ENCODE results near the gene ZFYVE28. TPM values are rescaled to one million over a fixed set of nuclear protein-coding genes. Genes with fewer than 3 reads are reported as not detected.
"Not testable (repeated sequence)": the region's sequence is repeated elsewhere in the genome, so short reads cannot be mapped to it uniquely, and the experiment has no call there.

Gene ZFYVE28
- total RNA-seq, 4 donors from 2014 or later = 8.9 to 19.1 (median 16.4) TPM

DNA sequence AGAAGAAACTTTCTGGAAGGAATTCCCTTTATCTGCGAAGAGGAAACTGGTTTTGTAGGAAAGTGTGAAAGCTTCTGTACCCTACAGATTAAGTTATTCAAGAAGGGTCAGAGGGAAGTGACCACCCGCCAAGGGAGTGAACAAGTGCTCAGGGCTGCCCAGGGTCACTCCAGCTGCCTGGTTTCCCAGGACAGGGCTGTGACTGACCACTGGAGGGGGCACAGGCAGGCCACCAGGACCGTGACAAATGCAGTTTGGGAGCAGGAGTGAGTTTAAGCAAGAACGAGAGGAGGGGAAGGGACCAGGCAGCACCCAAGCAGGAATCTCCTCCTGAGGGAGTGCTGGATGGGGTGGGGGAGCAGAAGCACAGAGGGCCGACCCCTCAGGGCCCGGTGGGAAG is 34.2 kb downstream of the ZFYVE28 start:
- no peaks in the 10 kb centered on the region for H3K9me3 ChIP-seq
- TF ChIP-seq, protein P1, sequence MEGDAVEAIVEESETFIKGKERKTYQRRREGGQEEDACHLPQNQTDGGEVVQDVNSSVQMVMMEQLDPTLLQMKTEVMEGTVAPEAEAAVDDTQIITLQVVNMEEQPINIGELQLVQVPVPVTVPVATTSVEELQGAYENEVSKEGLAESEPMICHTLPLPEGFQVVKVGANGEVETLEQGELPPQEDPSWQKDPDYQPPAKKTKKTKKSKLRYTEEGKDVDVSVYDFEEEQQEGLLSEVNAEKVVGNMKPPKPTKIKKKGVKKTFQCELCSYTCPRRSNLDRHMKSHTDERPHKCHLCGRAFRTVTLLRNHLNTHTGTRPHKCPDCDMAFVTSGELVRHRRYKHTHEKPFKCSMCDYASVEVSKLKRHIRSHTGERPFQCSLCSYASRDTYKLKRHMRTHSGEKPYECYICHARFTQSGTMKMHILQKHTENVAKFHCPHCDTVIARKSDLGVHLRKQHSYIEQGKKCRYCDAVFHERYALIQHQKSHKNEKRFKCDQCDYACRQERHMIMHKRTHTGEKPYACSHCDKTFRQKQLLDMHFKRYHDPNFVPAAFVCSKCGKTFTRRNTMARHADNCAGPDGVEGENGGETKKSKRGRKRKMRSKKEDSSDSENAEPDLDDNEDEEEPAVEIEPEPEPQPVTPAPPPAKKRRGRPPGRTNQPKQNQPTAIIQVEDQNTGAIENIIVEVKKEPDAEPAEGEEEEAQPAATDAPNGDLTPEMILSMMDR (IDR thresholded peaks at IDR 0.05) = no peak
- TF ChIP-seq POLR2A (IDR thresholded peaks at IDR 0.05) = no peak
- H3K27me3 ChIP-seq = no peaks in the 10 kb centered on the region
- intact Hi-C loops (cut with DNase I) = no loop called here
- H3K4me1 ChIP-seq = no peaks in the 10 kb centered on the region
- no peaks in the 10 kb centered on the region for H3K36me3 ChIP-seq
- H3K4me3 ChIP-seq (replicated peaks in 1 of 3) = no peak overlapping the region
- H3K27ac ChIP-seq = no peak overlapping the region
- 83 to 84% methylated on average over 6 of the region's 6 CpGs for WGBS, 2 donors
- DNase-seq = no peak

DNA sequence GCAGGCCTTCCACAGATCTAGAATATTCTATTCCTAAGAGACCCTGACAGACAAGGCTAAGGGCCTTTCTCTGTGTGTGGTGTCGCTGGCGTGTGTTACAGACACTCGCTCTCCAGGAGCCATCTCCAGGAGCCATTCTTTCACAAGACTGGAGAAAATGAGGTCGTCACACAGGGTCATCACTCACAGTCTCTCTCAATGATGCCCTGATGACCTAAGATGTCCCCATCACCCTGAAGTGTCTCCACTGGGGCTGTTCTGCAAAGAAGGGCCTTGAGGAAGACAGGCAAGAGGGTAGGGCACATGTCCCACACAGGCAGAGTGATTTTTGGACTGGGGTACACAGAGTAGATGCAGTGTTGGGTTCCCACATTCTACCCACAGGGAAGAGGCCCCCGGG is 34.7 kb downstream of the ZFYVE28 start:
- intact Hi-C loops (cut with DNase I) = no loop called here
- Histone ChIP-seq H3K4me1 (no peaks in the 10 kb centered on the region), H3K27me3 (no peaks in the 10 kb centered on the region), H3K9me3 (no peaks in the 10 kb centered on the region), H3K4me3 (replicated peaks in 1 of 3) (no peak overlapping the region), H3K36me3 (no peaks in the 10 kb centered on the region), H3K27ac (no peak overlapping the region)
- DNase-seq = no peak
- no peak for TF ChIP-seq POLR2A (IDR thresholded peaks at IDR 0.05)
- TF ChIP-seq, protein P1 (IDR thresholded peaks at IDR 0.05) = no peak
- WGBS, 2 donors = 93% methylated on average over 5 of the region's 5 CpGs

DNA sequence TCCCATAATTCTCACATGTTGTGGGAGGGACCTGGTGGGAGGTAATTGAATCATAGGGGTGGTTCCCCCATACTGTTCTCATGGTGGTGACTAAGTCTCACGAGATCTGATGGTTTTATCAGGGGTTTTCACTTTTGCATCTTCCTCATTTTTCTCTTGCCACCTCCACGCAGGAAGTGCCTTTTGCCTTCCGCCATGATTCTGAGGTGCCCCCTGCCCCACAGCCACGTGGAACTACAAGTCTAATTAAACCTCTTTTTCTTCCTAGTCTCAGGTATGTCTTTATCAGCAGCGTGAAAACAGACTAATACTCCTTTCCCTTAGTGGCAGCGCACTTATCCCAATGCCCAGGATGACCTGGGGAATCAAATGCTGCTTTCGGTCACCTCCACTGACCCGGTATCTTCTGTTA is 35.2 kb downstream of the ZFYVE28 start:
- H3K27ac ChIP-seq; H3K36me3 ChIP-seq; intact Hi-C loops (cut with DNase I); H3K9me3 ChIP-seq; DNase-seq; H3K4me3 ChIP-seq (replicated peaks in 1 of 3); H3K27me3 ChIP-seq; H3K4me1 ChIP-seq: not testable (repeated sequence)
- 88 to 89% methylated on average over 8 of the region's 8 CpGs for WGBS, 2 donors

DNA sequence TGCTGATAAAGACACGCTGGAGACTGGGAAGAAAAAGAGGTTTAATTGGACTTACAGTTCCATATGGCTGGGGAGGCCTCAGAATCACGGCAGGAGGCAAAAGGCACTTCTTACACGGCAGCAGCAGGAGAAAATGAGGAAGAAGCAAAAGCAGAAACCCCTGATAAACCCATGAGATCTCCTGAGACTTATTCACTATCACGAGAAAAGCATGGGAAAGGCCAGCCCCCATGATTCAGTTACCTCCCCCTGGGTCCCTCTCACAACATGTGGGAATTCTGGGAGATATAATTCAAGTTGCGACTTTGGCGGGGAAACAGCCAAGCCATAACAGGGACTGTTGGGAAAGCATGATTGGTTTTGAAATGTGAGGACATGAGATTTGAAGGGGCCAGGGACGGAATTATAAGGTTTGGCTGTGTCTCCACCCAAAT is 35.7 kb downstream of the ZFYVE28 start:
- H3K4me1 ChIP-seq; H3K36me3 ChIP-seq; DNase-seq; H3K4me3 ChIP-seq (replicated peaks in 1 of 3); H3K9me3 ChIP-seq; H3K27ac ChIP-seq; intact Hi-C loops (cut with DNase I); H3K27me3 ChIP-seq: not testable (repeated sequence)
- 77 to 82% methylated on average over 7 of the region's 7 CpGs for WGBS, 2 donors

DNA sequence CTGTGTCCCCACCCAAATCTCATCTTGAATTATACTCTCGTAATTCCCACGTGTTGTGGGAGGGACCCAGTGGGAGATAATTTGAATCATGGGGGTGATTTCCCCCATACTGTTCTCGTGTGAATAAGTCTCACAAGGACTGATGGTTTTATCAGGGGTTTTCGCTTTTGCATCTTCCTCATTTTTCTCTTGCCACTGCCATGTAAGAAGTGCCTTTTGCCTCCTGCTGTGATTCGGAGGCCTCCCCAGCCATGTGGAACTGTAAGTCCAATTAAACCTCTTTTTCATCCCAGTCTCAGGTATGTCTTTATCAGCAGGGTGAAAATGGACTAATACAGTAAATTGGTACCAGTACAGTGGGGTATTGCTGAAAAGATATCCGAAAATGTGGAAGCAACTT is 37.9 kb downstream of the ZFYVE28 start:
- H3K27ac ChIP-seq; H3K4me1 ChIP-seq; DNase-seq; H3K4me3 ChIP-seq (replicated peaks in 1 of 3); H3K36me3 ChIP-seq; H3K9me3 ChIP-seq; H3K27me3 ChIP-seq; intact Hi-C loops (cut with DNase I): not testable (repeated sequence)
- 90 to 95% methylated on average over 6 of the region's 6 CpGs for WGBS, 2 donors

DNA sequence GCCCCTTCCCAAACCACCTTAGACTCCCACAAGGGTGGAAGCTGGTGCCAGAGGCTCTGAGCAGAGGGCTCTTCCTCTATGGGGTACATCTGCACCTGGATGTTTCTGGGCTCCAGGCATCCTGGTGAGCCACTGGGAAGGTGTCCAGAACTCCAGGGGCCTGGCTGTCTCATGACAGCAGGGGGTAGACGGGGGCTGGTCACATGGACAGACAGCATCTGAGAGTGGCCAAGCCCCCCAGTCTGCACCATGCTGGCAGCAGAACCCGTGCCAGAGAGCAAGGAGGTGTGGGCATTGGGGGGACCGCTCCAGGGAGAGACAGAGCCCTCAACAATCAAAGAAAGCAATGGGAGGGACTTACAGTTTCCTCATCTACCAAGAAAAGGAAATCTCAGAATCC is 39.5 kb downstream of the ZFYVE28 start:
- H3K4me1 ChIP-seq = no peaks in the 10 kb centered on the region
- H3K4me3 ChIP-seq (replicated peaks in 1 of 3) = no peak overlapping the region
- WGBS, 2 donors = 50 to 77% methylated on average over 2 to 3 of the region's 3 CpGs
- no peak for TF ChIP-seq POLR2A (IDR thresholded peaks at IDR 0.05)
- TF ChIP-seq, protein P1 (IDR thresholded peaks at IDR 0.05) = no peak
- no peaks in the 10 kb centered on the region for H3K9me3 ChIP-seq
- DNase-seq = no peak
- no peaks in the 10 kb centered on the region for H3K36me3 ChIP-seq
- no peaks in the 10 kb centered on the region for H3K27me3 ChIP-seq
- intact Hi-C loops (cut with DNase I) = no loop called here
- H3K27ac ChIP-seq = no peak overlapping the region

DNA sequence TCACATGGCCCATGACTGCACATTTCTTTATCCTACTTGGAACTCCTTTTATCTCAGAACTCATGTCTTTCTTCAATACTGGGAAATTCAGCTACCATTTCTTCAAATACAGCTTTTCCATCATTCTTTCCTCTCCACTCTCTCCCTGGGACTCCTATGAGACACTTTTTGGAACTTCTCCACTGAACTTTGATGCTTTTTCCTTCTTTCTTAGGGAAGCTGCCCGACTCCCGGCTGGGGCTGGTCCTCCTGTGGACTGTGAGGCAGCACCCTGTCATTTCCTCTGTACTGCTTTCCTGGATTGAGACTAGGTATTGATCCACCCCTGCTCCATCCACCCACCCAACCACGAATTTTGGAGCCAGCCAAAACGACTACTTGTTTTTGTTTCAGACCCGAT is 40.0 kb downstream of the ZFYVE28 start:
- Histone ChIP-seq H3K9me3 (no peaks in the 10 kb centered on the region), H3K27me3 (no peaks in the 10 kb centered on the region), H3K27ac (no peak overlapping the region), H3K4me1 (no peaks in the 10 kb centered on the region), H3K4me3 (replicated peaks in 1 of 3) (no peak overlapping the region), H3K36me3 (no peaks in the 10 kb centered on the region)
- WGBS, 2 donors = 75 to 79% methylated on average over 5 of the region's 5 CpGs
- DNase-seq = no peak
- intact Hi-C loops (cut with DNase I) = no loop called here
- TF ChIP-seq, protein P1 (IDR thresholded peaks at IDR 0.05) = no peak
- no peak for TF ChIP-seq POLR2A (IDR thresholded peaks at IDR 0.05)
